B cell (primary cell): Measurements from ENCODE around the gene BCAN. TPM values are rescaled to one million over a fixed set of nuclear protein-coding genes. Genes with fewer than 3 reads are reported as not detected.

Experiments
- ATAC-seq: fragments of 200-7000 bp; cut with Tn5 transposase; one replicate; pipeline ENCODE4 v1.10.0; 2021; ENCODE audit warnings: low read depth, mild to moderate bottlenecking, moderate number of reproducible peaks, moderate library complexity
- CTCF ChIA-PET: fragments of 350-600 bp; sonication (Branson Sonifier 250); formaldehyde crosslinking; loops from one replicate; lab custom pipeline; 2021; ENCODE audit warnings: antibody characterized with exemption, inconsistent platforms; lab: Charles Lee
- POLR2A ChIA-PET: fragments of 350-600 bp; sonication (Branson Sonifier 250); formaldehyde crosslinking; loops from one replicate; lab custom pipeline; 2021; ENCODE audit warnings: antibody characterized with exemption; lab: Charles Lee
- DNase-seq: peaks from one replicate; pipeline ENCODE4 v3.0.0; 2013
- H2AFZ ChIP-seq: 2 replicates; pipeline ENCODE4 v1.6.1; 2012; ENCODE audit warnings: mild to moderate bottlenecking, low read depth, low read length; ENCODE audit not compliant: insufficient read depth, poor library complexity, severe bottlenecking
- H3K27ac ChIP-seq, 2 donors: 1 replicate in 1 of 2; 2 replicates in 1 of 2; pipeline ENCODE4 v1.5.1; 2012 to 2013; ENCODE audit warnings: low read length in 2 of 2, mild to moderate bottlenecking in 2 of 2, moderate library complexity in 1 of 2
- H3K27me3 ChIP-seq, 4 experiments: fragments of 200-600 bp in 1 of 4; sonication (generic) in 1 of 4; replicated peaks in 1 of 4; 1 replicate in 2 of 4; 2 replicates in 2 of 4; pipeline versions ENCODE4 v1.6.1 to v1.7.0; 2013 to 2016; ENCODE audit warnings: low read length in 3 of 4, mild to moderate bottlenecking in 2 of 4, mixed read lengths in 1 of 4, moderate library complexity in 1 of 4; ENCODE audit not compliant: insufficient read depth in 4 of 4, control insufficient read depth in 3 of 4; ENCODE audit errors: control extremely low read depth in 1 of 4
- H3K36me3 ChIP-seq, 2 experiments: replicated peaks in 1 of 2; 1 replicate in 1 of 2; 2 replicates in 1 of 2; pipeline versions ENCODE4 v1.6.1 to v1.7.1; 2013; ENCODE audit warnings: low read length in 1 of 2; ENCODE audit not compliant: insufficient read depth in 2 of 2, control insufficient read depth in 1 of 2; ENCODE audit errors: control extremely low read depth in 1 of 2, extremely low read depth in 1 of 2
- H3K4me1 ChIP-seq, 2 donors: fragments of 200-600 bp in 1 of 2; sonication (generic) in 1 of 2; 1 replicate in 1 of 2; 2 replicates in 1 of 2; pipeline versions ENCODE4 v1.5.1 to v1.6.1; 2013 to 2017; ENCODE audit warnings: low read length in 2 of 2; ENCODE audit not compliant: control insufficient read depth in 2 of 2, insufficient read depth in 2 of 2
- H3K4me2 ChIP-seq: replicated peaks from 2 replicates; pipeline ENCODE3; 2012; ENCODE audit warnings: mild to moderate bottlenecking, low read depth, low read length; ENCODE audit not compliant: poor library complexity, severe bottlenecking
- H3K4me3 ChIP-seq, 5 experiments: fragments of 200-600 bp in 1 of 5; sonication (generic) in 1 of 5; 1 replicate in 3 of 5; 2 replicates in 2 of 5; pipeline versions ENCODE4 v1.5.1 to v1.7.0; 2011 to 2016; ENCODE audit warnings: low read length in 4 of 5, mild to moderate bottlenecking in 4 of 5, low read depth in 2 of 5, control low read depth in 1 of 5, moderate library complexity in 1 of 5; ENCODE audit not compliant: insufficient read depth in 1 of 5; ENCODE audit errors: control extremely low read depth in 1 of 5, extremely low read depth in 1 of 5
- H3K79me2 ChIP-seq: fragments of 200-600 bp; sonication (generic); one replicate; pipeline ENCODE4 v1.6.0; 2016; ENCODE audit warnings: low read length; ENCODE audit not compliant: control insufficient read depth, insufficient read depth
- H3K9ac ChIP-seq: fragments of 200-600 bp; sonication (generic); 2 replicates; pipeline ENCODE4 v1.6.1; 2017; ENCODE audit warnings: mild to moderate bottlenecking, low read length, moderate library complexity
- H3K9me3 ChIP-seq, 3 donors: one replicate each; pipeline versions ENCODE4 v1.6.1 to v1.7.1; 2013; ENCODE audit warnings: low read length in 2 of 3; ENCODE audit not compliant: control insufficient read depth in 2 of 3, insufficient read depth in 1 of 3; ENCODE audit errors: control extremely low read depth in 1 of 3
- H4K20me1 ChIP-seq: 2 replicates; pipeline ENCODE4 v1.6.0; 2012; ENCODE audit warnings: mild to moderate bottlenecking, low read length; ENCODE audit not compliant: insufficient read depth, control insufficient read depth, poor library complexity, severe bottlenecking
- H3K27ac Mint-ChIP-seq: one replicate; pipeline ENCODE4 v1.8.0; 2021; ENCODE audit warnings: mixed read lengths
- H3K27me3 Mint-ChIP-seq: one replicate; pipeline ENCODE4 v1.8.0; 2021; ENCODE audit warnings: mixed read lengths
- H3K4me1 Mint-ChIP-seq: one replicate; pipeline ENCODE4 v1.8.0; 2021; ENCODE audit warnings: mixed read lengths
- H3K4me3 Mint-ChIP-seq: one replicate; pipeline ENCODE4 v1.8.0; 2021; ENCODE audit warnings: mixed read lengths
- H3K9me3 Mint-ChIP-seq: one replicate; pipeline ENCODE4 v1.8.0; 2022; ENCODE audit warnings: mixed read lengths; ENCODE audit not compliant: insufficient read depth
- CTCF ChIP-seq: fragments of 200-600 bp; IDR thresholded peaks from one replicate; pipeline ENCODE4 v1.8.0; 2022; ENCODE audit warnings: antibody characterized with exemption, mild to moderate bottlenecking
- EZH2 ChIP-seq: IDR thresholded peaks from 2 replicates; pipeline ENCODE4 v1.6.1; 2012; ENCODE audit warnings: borderline replicate concordance, low read depth, mild to moderate bottlenecking, moderate library complexity, low read length; ENCODE audit not compliant: insufficient read depth, poor library complexity, severe bottlenecking
- WGBS: methylation state at CpG from one replicate; pipeline ENCODE4 v1.1.5; 2013; ENCODE audit warnings: missing lambda C conversion rate; ENCODE audit not compliant: insufficient coverage; 5-methylcytosine and 5-hydroxymethylcytosine counted together
- intact Hi-C: fragments of 100-400 bp; cut with micrococcal nuclease; formaldehyde crosslinking; loops from one replicate; pipeline ENCODE4 v1.10.0; 2022
- polyA plus RNA-seq: library from polyadenylated mRNA; depleted of rRNA; stranded (reverse); fragments of >200 nt; gene quantifications from 2 replicates; pipeline ENCODE4 v1.2.3, GENCODE V29; 2012
- total RNA-seq, 2 donors: library from RNA; stranded (reverse); fragments of 120-200 nt in 1 of 2; gene quantifications; 1 replicate in 1 of 2; 2 replicates in 1 of 2; pipeline versions ENCODE4 v1.2.3 to v1.2.4, GENCODE V29; 2013 to 2022

Gene BCAN
- total and polyA plus RNA-seq, 2 donors (not counting 1 experiment from before 2014, with no cell fraction given): not detected

DNA sequence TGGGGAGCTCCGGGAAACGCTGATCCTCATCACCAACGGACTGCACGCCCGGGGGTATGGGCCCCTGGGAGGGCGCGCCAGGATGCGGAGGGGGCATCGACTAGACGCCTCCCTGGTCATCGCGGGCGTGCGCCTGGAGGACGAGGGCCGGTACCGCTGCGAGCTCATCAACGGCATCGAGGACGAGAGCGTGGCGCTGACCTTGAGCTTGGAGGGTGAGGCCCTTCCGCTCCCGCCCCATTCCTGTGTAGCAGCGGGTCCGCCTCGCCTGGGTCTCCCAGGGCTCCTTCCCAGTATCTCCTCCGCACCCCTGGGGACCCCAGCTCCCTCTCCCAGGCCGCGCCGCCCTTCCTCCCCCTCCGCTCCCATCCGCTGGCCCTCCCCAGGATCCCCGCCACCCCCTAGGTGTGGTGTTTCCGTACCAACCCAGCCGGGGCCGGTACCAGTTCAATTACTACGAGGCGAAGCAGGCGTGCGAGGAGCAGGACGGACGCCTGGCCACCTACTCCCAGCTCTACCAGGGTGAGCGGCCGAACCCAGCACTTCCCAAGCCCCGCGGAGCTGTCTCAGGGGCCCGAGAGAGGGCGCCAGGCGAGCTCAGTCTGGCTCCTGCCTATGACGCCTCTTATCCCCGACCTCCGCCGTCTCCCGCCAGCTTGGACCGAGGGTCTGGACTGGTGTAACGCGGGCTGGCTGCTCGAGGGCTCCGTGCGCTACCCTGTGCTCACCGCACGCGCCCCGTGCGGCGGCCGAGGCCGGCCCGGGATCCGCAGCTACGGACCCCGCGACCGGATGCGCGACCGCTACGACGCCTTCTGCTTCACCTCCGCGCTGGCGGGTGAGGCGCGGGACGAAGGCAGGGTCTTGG, 17.7 kb upstream of the BCAN start:
- no peaks in the 10 kb centered on the region for H3K9me3 Mint-ChIP-seq
- H3K27ac ChIP-seq: no peak overlapping the region
- peak overlapping the region; percentile 77 for H3K4me3 Mint-ChIP-seq
- 3% methylated on average over 74 of the region's 87 CpGs for WGBS
- peak overlapping the region; percentile 83 for H3K4me2 ChIP-seq
- H3K4me1 Mint-ChIP-seq: peaks cover 15% of the 10 kb centered on the region
- H2AFZ ChIP-seq: peak overlapping the region; percentile 67
- H3K27me3 ChIP-seq: peaks cover 2 to 76% (median 35%) of the 10 kb centered on the region in 4 experiments
- POLR2A ChIA-PET: interaction anchor here (0.6 kb wide), 1 partner anchor 98 kb away, joined by 5 read pairs; no protein-coding TSS in a partner anchor
- H4K20me1 ChIP-seq: no peaks in the 10 kb centered on the region
- no peaks in the 10 kb centered on the region for H3K79me2 ChIP-seq
- no peaks in the 10 kb centered on the region for H3K36me3 ChIP-seq
- H3K9me3 ChIP-seq: peaks cover 0 to 6% (median 4%) of the 10 kb centered on the region in 3 donors
- peak; percentile 52 for TF ChIP-seq CTCF
- TF ChIP-seq EZH2: no peak
- peak overlapping the region in 4 of 5 experiments; percentile 31 to 60 (median 47) for H3K4me3 ChIP-seq
- peaks cover 22 to 26% of the 10 kb centered on the region in 2 donors for H3K4me1 ChIP-seq
- H3K9ac ChIP-seq: peak overlapping the region; percentile 39
- H3K27me3 Mint-ChIP-seq: peaks cover 59% of the 10 kb centered on the region
- peak; percentile 53 for ATAC-seq
- H3K27ac Mint-ChIP-seq: no peak overlapping the region
- CTCF ChIA-PET: interaction anchor here (0.6 to 12.9 kb wide), 26 partner anchors 10 to 860 kb away, joined by 3 to 173 read pairs (median 6); partner anchors contain the start of genes BCAN, CRABP2, NAXE and NES
- peak; percentile 69 for DNase-seq
- intact Hi-C loops: loop anchor here (2.0 kb wide), 1 partner anchor 267 kb away; no protein-coding TSS in a partner anchor
